Loucy (cell line): ENCODE data around the gene CCDC93.
"Not testable (repeated sequence)": the region's sequence is repeated elsewhere in the genome, so short reads cannot be mapped to it uniquely, and the experiment has no call there.

Source experiments
- EZH2phosphoT487 ChIP-seq: fragments of 200-600 bp; IDR thresholded peaks from 2 replicates; pipeline ENCODE4 v1.6.1; 2018; ENCODE audit warnings: antibody characterized with exemption, mild to moderate bottlenecking, moderate library complexity, borderline replicate concordance
- TF ChIP-seq, protein P1 (sequence below): fragments of 200-600 bp; sonication (generic); conservative IDR thresholded peaks from 2 replicates; pipeline ENCODE4 v1.5.1; 2014; ENCODE audit warnings: mild to moderate bottlenecking, antibody characterized with exemption, low read length

- TF ChIP-seq, protein P1, sequence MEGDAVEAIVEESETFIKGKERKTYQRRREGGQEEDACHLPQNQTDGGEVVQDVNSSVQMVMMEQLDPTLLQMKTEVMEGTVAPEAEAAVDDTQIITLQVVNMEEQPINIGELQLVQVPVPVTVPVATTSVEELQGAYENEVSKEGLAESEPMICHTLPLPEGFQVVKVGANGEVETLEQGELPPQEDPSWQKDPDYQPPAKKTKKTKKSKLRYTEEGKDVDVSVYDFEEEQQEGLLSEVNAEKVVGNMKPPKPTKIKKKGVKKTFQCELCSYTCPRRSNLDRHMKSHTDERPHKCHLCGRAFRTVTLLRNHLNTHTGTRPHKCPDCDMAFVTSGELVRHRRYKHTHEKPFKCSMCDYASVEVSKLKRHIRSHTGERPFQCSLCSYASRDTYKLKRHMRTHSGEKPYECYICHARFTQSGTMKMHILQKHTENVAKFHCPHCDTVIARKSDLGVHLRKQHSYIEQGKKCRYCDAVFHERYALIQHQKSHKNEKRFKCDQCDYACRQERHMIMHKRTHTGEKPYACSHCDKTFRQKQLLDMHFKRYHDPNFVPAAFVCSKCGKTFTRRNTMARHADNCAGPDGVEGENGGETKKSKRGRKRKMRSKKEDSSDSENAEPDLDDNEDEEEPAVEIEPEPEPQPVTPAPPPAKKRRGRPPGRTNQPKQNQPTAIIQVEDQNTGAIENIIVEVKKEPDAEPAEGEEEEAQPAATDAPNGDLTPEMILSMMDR: not testable (repeated sequence)
- not testable (repeated sequence) for TF ChIP-seq EZH2phosphoT487
Observed at GRCh38 chr2:117923471-117923870, 90.4 kb downstream of the CCDC93 start.
